Germinal center (tissue), 1 donor: ENCODE data around the gene VAV2.

Source experiments
- DNase-seq: peaks from one replicate; pipeline ENCODE4 v3.0.0; 2012; ENCODE audit warnings: mixed read lengths, low spot score

Gene VAV2

GRCh38 chr9:133813749-133814585 is 178.2 kb downstream of the VAV2 start:
- no peak for DNase-seq

- no peak for DNase-seq
These were observed 179.0 kb downstream of the VAV2 start for GRCh38 chr9:133812941-133813748.

- no peak for DNase-seq
These were observed 179.9 kb downstream of the VAV2 start for GRCh38 chr9:133812077-133812868.

- no peak for DNase-seq
These were observed 180.7 kb downstream of the VAV2 start for GRCh38 chr9:133811471-133811870.

- no peak for DNase-seq
These were observed 181.4 kb downstream of the VAV2 start for GRCh38 chr9:133810556-133811195.

GRCh38 chr9:133809335-133809734 is 182.8 kb downstream of the VAV2 start:
- DNase-seq = no peak

GRCh38 chr9:133807818-133808217 is 184.3 kb downstream of the VAV2 start:
- no peak for DNase-seq

- no peak for DNase-seq
These were observed 185.1 kb downstream of the VAV2 start for GRCh38 chr9:133807037-133807436.

- DNase-seq = no peak
These were observed 185.5 kb downstream of the VAV2 start for GRCh38 chr9:133806623-133807010.

- DNase-seq = no peak
These were observed 186.1 kb downstream of the VAV2 start for GRCh38 chr9:133805876-133806622.

GRCh38 chr9:133804199-133804598 is 187.9 kb downstream of the VAV2 start:
- DNase-seq = no peak

- DNase-seq = no peak
These were observed 188.4 kb downstream of the VAV2 start for GRCh38 chr9:133803745-133804144.

GRCh38 chr9:133803028-133803585 is 189.0 kb downstream of the VAV2 start:
- DNase-seq = no peak

GRCh38 chr9:133801739-133802138 is 190.4 kb downstream of the VAV2 start:
- no peak for DNase-seq

- DNase-seq = no peak
These were observed 191.9 kb downstream of the VAV2 start for GRCh38 chr9:133800266-133800665.

- DNase-seq = no peak
These were observed 192.4 kb downstream of the VAV2 start for GRCh38 chr9:133799716-133800115.

GRCh38 chr9:133799106-133799505 is 193.0 kb downstream of the VAV2 start:
- DNase-seq = no peak

GRCh38 chr9:133798160-133798559 is 194.0 kb downstream of the VAV2 start:
- no peak for DNase-seq

GRCh38 chr9:133797406-133798105 is 194.6 kb downstream of the VAV2 start:
- no peak for DNase-seq

- DNase-seq = no peak
These were observed 195.6 kb downstream of the VAV2 start for GRCh38 chr9:133796562-133796961.
